SH-SY5Y (cell line): ENCODE results near the gene DNAH9.

Source experiments
- GATA2 ChIP-seq: IDR thresholded peaks from 2 replicates; pipeline ENCODE4 v1.6.1; 2011; ENCODE audit warnings: mild to moderate bottlenecking, low read depth, low read length
- GATA3 ChIP-seq: IDR thresholded peaks from 2 replicates; pipeline ENCODE4 v1.6.1; 2011; ENCODE audit warnings: low read depth, mild to moderate bottlenecking, low read length, moderate library complexity

DNA sequence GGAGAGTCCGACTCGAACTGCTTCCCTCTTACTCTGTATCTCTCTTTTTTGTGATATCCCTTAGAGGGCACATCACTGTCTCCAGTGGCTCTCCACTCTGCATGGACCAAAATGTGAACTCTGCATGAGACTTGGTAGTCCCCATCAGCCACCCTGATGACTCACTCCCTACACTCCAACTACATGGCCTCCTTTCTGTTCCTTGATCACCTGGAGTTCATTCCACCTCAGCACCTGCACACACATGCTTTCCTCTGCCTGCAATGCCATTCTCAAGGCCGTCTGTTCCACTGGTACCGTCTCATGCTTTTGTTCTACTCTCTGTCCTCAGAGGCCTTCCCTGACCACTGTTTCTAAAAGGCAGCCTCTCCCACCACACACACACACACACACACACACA lies 109.3 kb downstream of the DNAH9 start:
- TF ChIP-seq GATA2 (no peak), GATA3 (no peak)
